K562 (cell line): ENCODE data around the gene MAPK4.

Source experiments
- GABPA ChIP-seq: fragments of 200-800 bp; sonication (Bioruptor generic); conservative IDR thresholded peaks from 2 replicates; pipeline ENCODE4 v1.6.1; 2016; ENCODE audit warnings: low read depth, missing genetic modification characterization, missing compliant biosample characterization
- NFYB ChIP-seq: IDR thresholded peaks from 2 replicates; pipeline ENCODE4 v1.6.1; 2011; ENCODE audit warnings: mild to moderate bottlenecking, moderate library complexity; ENCODE audit not compliant: insufficient read length; ENCODE audit errors: extremely low read depth
- POLR2G ChIP-seq: fragments of 200-400 bp; formaldehyde crosslinking; IDR thresholded peaks from 2 replicates; pipeline ENCODE4 v1.6.1; 2017; ENCODE audit warnings: low read depth, mild to moderate bottlenecking, antibody characterized with exemption, low read length, moderate library complexity
- RAD21 ChIP-seq, 2 experiments: fragments of 250-450 bp in 1 of 2; fragments of 450-650 bp in 1 of 2; sonication (Bioruptor Pico) in 1 of 2; formaldehyde crosslinking in 1 of 2; IDR thresholded peaks in 1 of 2; conservative IDR thresholded peaks in 1 of 2; 2 replicates each; pipeline versions ENCODE4 v1.4.0 to v1.8.0; 2020 to 2022; ENCODE audit warnings: mild to moderate bottlenecking in 2 of 2, moderate library complexity in 1 of 2
- ZNF24 ChIP-seq: fragments of 450-650 bp; IDR thresholded peaks from 2 replicates; pipeline ENCODE4 v1.6.1; 2016
- TF ChIP-seq, protein P1 (sequence below), 3 experiments: fragments of 200-800 bp in 1 of 3; fragments of 250-450 bp in 1 of 3; fragments of 450-650 bp in 1 of 3; sonication (Bioruptor Pico) in 1 of 3; sonication (Bioruptor generic) in 1 of 3; formaldehyde crosslinking in 1 of 3; IDR thresholded peaks; 2 replicates each; pipeline versions ENCODE4 v1.6.1 to v1.8.0; 2016 to 2022; ENCODE audit warnings: mild to moderate bottlenecking in 2 of 3, missing genetic modification characterization in 2 of 3, missing compliant biosample characterization in 1 of 3, moderate library complexity in 1 of 3
- TF ChIP-seq, protein P2 (sequence below), 3 experiments: IDR thresholded peaks in 2 of 3; conservative IDR thresholded peaks in 1 of 3; 2 replicates each; pipeline ENCODE4 v1.5.1; 2011 to 2012; ENCODE audit warnings: low read length in 3 of 3, mild to moderate bottlenecking in 3 of 3, control low read depth in 2 of 3, improper control_type of control experiment in 1 of 3, inconsistent platforms in 1 of 3, low read depth in 1 of 3, mixed read lengths in 1 of 3, moderate library complexity in 1 of 3; ENCODE audit not compliant: insufficient read depth in 2 of 3
- TF ChIP-seq, protein P3 (sequence below): sonication (generic); formaldehyde crosslinking; IDR thresholded peaks from 2 replicates; pipeline ENCODE4 v1.8.0; 2023; ENCODE audit warnings: mild to moderate bottlenecking, missing genetic modification reagents
- TF ChIP-seq, protein P4 (sequence below): sonication (generic); formaldehyde crosslinking; IDR thresholded peaks from 2 replicates; pipeline ENCODE4 v1.9.0; 2022; ENCODE audit warnings: mild to moderate bottlenecking, missing genetic modification reagents

DNA sequence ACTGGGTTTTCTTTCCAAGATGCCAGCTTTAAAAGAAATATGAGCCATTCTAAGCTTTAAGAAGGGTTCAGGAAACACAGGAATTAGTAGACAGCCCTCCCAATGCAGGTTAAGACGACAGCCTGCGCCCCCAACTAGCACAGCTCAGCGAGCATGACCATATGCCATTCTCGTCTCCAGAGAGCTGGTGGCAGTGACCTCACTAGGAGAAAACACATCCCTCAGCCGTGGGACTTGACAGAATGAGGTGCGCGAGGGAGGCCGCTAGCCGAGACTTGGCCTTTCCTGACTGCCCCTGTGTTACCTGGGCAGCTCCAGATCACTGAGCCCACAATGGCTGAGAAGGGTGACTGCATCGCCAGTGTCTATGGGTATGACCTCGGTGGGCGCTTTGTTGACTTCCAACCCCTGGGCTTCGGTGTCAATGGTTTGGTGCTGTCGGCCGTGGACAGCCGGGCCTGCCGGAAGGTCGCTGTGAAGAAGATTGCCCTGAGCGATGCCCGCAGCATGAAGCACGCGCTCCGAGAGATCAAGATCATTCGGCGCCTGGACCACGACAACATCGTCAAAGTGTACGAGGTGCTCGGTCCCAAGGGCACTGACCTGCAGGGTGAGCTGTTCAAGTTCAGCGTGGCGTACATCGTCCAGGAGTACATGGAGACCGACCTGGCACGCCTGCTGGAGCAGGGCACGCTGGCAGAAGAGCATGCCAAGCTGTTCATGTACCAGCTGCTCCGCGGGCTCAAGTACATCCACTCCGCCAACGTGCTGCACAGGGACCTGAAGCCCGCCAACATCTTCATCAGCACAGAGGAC, 103.9 kb downstream of the MAPK4 start:
- TF ChIP-seq, protein P1, sequence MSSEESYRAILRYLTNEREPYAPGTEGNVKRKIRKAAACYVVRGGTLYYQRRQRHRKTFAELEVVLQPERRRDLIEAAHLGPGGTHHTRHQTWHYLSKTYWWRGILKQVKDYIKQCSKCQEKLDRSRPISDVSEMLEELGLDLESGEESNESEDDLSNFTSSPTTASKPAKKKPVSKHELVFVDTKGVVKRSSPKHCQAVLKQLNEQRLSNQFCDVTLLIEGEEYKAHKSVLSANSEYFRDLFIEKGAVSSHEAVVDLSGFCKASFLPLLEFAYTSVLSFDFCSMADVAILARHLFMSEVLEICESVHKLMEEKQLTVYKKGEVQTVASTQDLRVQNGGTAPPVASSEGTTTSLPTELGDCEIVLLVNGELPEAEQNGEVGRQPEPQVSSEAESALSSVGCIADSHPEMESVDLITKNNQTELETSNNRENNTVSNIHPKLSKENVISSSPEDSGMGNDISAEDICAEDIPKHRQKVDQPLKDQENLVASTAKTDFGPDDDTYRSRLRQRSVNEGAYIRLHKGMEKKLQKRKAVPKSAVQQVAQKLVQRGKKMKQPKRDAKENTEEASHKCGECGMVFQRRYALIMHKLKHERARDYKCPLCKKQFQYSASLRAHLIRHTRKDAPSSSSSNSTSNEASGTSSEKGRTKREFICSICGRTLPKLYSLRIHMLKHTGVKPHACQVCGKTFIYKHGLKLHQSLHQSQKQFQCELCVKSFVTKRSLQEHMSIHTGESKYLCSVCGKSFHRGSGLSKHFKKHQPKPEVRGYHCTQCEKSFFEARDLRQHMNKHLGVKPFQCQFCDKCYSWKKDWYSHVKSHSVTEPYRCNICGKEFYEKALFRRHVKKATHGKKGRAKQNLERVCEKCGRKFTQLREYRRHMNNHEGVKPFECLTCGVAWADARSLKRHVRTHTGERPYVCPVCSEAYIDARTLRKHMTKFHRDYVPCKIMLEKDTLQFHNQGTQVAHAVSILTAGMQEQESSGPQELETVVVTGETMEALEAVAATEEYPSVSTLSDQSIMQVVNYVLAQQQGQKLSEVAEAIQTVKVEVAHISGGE (CRISPR knock-in tag; IDR thresholded peaks at IDR 0.05), result no peak
- TF ChIP-seq NFYB, result no peak
- no peak for TF ChIP-seq ZNF24
- no peak for TF ChIP-seq POLR2G
- TF ChIP-seq, protein P2, sequence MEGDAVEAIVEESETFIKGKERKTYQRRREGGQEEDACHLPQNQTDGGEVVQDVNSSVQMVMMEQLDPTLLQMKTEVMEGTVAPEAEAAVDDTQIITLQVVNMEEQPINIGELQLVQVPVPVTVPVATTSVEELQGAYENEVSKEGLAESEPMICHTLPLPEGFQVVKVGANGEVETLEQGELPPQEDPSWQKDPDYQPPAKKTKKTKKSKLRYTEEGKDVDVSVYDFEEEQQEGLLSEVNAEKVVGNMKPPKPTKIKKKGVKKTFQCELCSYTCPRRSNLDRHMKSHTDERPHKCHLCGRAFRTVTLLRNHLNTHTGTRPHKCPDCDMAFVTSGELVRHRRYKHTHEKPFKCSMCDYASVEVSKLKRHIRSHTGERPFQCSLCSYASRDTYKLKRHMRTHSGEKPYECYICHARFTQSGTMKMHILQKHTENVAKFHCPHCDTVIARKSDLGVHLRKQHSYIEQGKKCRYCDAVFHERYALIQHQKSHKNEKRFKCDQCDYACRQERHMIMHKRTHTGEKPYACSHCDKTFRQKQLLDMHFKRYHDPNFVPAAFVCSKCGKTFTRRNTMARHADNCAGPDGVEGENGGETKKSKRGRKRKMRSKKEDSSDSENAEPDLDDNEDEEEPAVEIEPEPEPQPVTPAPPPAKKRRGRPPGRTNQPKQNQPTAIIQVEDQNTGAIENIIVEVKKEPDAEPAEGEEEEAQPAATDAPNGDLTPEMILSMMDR (IDR thresholded peaks at IDR 0.05 in 2 of 3, conservative IDR thresholded peaks at IDR 0.05 in 1 of 3; ENCODE audit: insufficient read depth in 2 of 3, low read depth in 1 of 3, low read length in 3 of 3), result no peak
- TF ChIP-seq, protein P3, sequence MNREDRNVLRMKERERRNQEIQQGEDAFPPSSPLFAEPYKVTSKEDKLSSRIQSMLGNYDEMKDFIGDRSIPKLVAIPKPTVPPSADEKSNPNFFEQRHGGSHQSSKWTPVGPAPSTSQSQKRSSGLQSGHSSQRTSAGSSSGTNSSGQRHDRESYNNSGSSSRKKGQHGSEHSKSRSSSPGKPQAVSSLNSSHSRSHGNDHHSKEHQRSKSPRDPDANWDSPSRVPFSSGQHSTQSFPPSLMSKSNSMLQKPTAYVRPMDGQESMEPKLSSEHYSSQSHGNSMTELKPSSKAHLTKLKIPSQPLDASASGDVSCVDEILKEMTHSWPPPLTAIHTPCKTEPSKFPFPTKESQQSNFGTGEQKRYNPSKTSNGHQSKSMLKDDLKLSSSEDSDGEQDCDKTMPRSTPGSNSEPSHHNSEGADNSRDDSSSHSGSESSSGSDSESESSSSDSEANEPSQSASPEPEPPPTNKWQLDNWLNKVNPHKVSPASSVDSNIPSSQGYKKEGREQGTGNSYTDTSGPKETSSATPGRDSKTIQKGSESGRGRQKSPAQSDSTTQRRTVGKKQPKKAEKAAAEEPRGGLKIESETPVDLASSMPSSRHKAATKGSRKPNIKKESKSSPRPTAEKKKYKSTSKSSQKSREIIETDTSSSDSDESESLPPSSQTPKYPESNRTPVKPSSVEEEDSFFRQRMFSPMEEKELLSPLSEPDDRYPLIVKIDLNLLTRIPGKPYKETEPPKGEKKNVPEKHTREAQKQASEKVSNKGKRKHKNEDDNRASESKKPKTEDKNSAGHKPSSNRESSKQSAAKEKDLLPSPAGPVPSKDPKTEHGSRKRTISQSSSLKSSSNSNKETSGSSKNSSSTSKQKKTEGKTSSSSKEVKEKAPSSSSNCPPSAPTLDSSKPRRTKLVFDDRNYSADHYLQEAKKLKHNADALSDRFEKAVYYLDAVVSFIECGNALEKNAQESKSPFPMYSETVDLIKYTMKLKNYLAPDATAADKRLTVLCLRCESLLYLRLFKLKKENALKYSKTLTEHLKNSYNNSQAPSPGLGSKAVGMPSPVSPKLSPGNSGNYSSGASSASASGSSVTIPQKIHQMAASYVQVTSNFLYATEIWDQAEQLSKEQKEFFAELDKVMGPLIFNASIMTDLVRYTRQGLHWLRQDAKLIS (CRISPR knock-in tag), result no peak
- TF ChIP-seq GABPA (tag), result no peak
- TF ChIP-seq, protein P4, sequence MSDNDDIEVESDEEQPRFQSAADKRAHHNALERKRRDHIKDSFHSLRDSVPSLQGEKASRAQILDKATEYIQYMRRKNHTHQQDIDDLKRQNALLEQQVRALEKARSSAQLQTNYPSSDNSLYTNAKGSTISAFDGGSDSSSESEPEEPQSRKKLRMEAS (CRISPR knock-in tag), result no peak
- TF ChIP-seq RAD21 (CRISPR knock-in tag; conservative IDR thresholded peaks at IDR 0.05 in 1 of 2, IDR thresholded peaks at IDR 0.05 in 1 of 2), result no peak
